WTC11 (cell line): ENCODE measurements around the gene VPS25. TPM values are rescaled to one million over a fixed set of nuclear protein-coding genes. Genes with fewer than 3 reads are reported as not detected.

Experiments used
- ATAC-seq: fragments of 200-7000 bp; cut with Tn5 transposase; 2 replicates; pipeline ENCODE4 v1.10.0; 2021; ENCODE audit warnings: mild to moderate bottlenecking, moderate library complexity
- CTCF ChIA-PET: fragments of 300-600 bp; sonication (Branson Sonifier 250); formaldehyde crosslinking; loops from one replicate; lab custom pipeline; 2021; ENCODE audit warnings: antibody characterized with exemption; lab: Charles Lee
- POLR2A ChIA-PET: fragments of 350-600 bp; sonication (Branson Sonifier 250); formaldehyde crosslinking; loops from one replicate; lab custom pipeline; 2021; ENCODE audit warnings: antibody characterized with exemption; lab: Charles Lee
- DNase-seq: peaks from one replicate; pipeline ENCODE4 v3.0.0; 2021; ENCODE audit warnings: low spot score
- H3K27ac Mint-ChIP-seq: 2 replicates; pipeline ENCODE4 v1.8.0; 2021; ENCODE audit warnings: mixed read lengths
- H3K27me3 Mint-ChIP-seq: 2 replicates; pipeline ENCODE4 v1.8.0; 2021; ENCODE audit warnings: low read depth, mild to moderate bottlenecking, moderate library complexity, mixed read lengths
- H3K36me3 Mint-ChIP-seq: 2 replicates; pipeline ENCODE4 v1.8.0; 2021; ENCODE audit warnings: mixed read lengths
- H3K4me1 Mint-ChIP-seq: 2 replicates; pipeline ENCODE4 v1.8.0; 2022; ENCODE audit warnings: mixed read lengths
- H3K4me3 Mint-ChIP-seq: 2 replicates; pipeline ENCODE4 v1.8.0; 2021; ENCODE audit warnings: mild to moderate bottlenecking, moderate library complexity, mixed read lengths
- H3K9me3 Mint-ChIP-seq: 2 replicates; pipeline ENCODE4 v1.8.0; 2021; ENCODE audit warnings: mixed read lengths
- AFF4 ChIP-seq: sonication (generic); formaldehyde crosslinking; IDR thresholded peaks from 2 replicates; pipeline ENCODE4 v1.8.1; 2023; ENCODE audit warnings: mild to moderate bottlenecking, missing genetic modification reagents, borderline replicate concordance
- AR ChIP-seq: fragments of 250-450 bp; sonication (Bioruptor Pico); IDR thresholded peaks from 2 replicates; pipeline ENCODE4 v1.9.0; 2021; ENCODE audit warnings: mild to moderate bottlenecking
- CTCF ChIP-seq: fragments of 200-600 bp; IDR thresholded peaks from 2 replicates; pipeline ENCODE4 v1.8.0; 2022; ENCODE audit warnings: antibody characterized with exemption
- ELF4 ChIP-seq: sonication (generic); formaldehyde crosslinking; IDR thresholded peaks from 2 replicates; pipeline ENCODE4 v1.8.1; 2022; ENCODE audit warnings: low read depth, mild to moderate bottlenecking, moderate library complexity, missing genetic modification reagents
- ESRRA ChIP-seq: sonication (generic); formaldehyde crosslinking; IDR thresholded peaks from 2 replicates; pipeline ENCODE4 v1.8.1; 2022; ENCODE audit warnings: mild to moderate bottlenecking, missing genetic modification reagents, borderline replicate concordance
- ETV6 ChIP-seq: sonication (generic); formaldehyde crosslinking; IDR thresholded peaks from 2 replicates; pipeline ENCODE4 v1.8.1; 2022; ENCODE audit warnings: mild to moderate bottlenecking, missing genetic modification reagents
- KAT7 ChIP-seq: sonication (generic); formaldehyde crosslinking; IDR thresholded peaks from 2 replicates; pipeline ENCODE4 v1.8.1; 2023; ENCODE audit warnings: missing genetic modification reagents, mild to moderate bottlenecking, borderline replicate concordance
- NFATC4 ChIP-seq: fragments of 250-450 bp; sonication (Bioruptor Pico); IDR thresholded peaks from 2 replicates; pipeline ENCODE4 v1.9.0; 2021; ENCODE audit warnings: mild to moderate bottlenecking
- NFE2L1 ChIP-seq: sonication (generic); formaldehyde crosslinking; IDR thresholded peaks from 2 replicates; pipeline ENCODE4 v1.8.1; 2023; ENCODE audit warnings: missing genetic modification reagents
- NR2C2 ChIP-seq: sonication (generic); formaldehyde crosslinking; IDR thresholded peaks from 2 replicates; pipeline ENCODE4 v1.8.0; 2022; ENCODE audit warnings: mild to moderate bottlenecking, missing genetic modification reagents
- SMAD3 ChIP-seq: sonication (generic); formaldehyde crosslinking; IDR thresholded peaks from 2 replicates; pipeline ENCODE4 v1.8.0; 2022; ENCODE audit warnings: missing genetic modification reagents, mild to moderate bottlenecking, borderline replicate concordance
- SMAD4 ChIP-seq: sonication (generic); formaldehyde crosslinking; IDR thresholded peaks from 2 replicates; pipeline ENCODE4 v1.8.0; 2022; ENCODE audit warnings: mild to moderate bottlenecking, missing genetic modification reagents
- SOX15 ChIP-seq: fragments of 250-450 bp; sonication (Bioruptor Pico); IDR thresholded peaks from 2 replicates; pipeline ENCODE4 v1.9.0; 2021; ENCODE audit warnings: mild to moderate bottlenecking
- SP1 ChIP-seq: sonication (generic); formaldehyde crosslinking; conservative IDR thresholded peaks from 2 replicates; pipeline ENCODE4 v1.8.1; 2022; ENCODE audit warnings: missing genetic modification reagents
- TEAD4 ChIP-seq: sonication (generic); formaldehyde crosslinking; IDR thresholded peaks from 2 replicates; pipeline ENCODE4 v1.8.0; 2022; ENCODE audit warnings: mild to moderate bottlenecking, missing genetic modification reagents
- ZNF219 ChIP-seq: sonication (generic); formaldehyde crosslinking; IDR thresholded peaks from 2 replicates; pipeline ENCODE4 v1.8.0; 2023; ENCODE audit warnings: missing genetic modification reagents, mild to moderate bottlenecking, borderline replicate concordance
- ZNF232 ChIP-seq: sonication (generic); formaldehyde crosslinking; IDR thresholded peaks from 2 replicates; pipeline ENCODE4 v1.8.0; 2022; ENCODE audit warnings: mild to moderate bottlenecking, missing genetic modification reagents
- ZNF317 ChIP-seq: sonication (generic); formaldehyde crosslinking; IDR thresholded peaks from 2 replicates; pipeline ENCODE4 v1.8.1; 2023; ENCODE audit warnings: low read depth, mild to moderate bottlenecking, moderate library complexity, missing genetic modification reagents, borderline replicate concordance
- total RNA-seq: library from RNA; stranded (reverse); gene quantifications from 3 replicates; pipeline ENCODE4 v1.2.3, GENCODE V29; 2021
- TF ChIP-seq, protein P1 (sequence below): sonication (generic); formaldehyde crosslinking; IDR thresholded peaks from 2 replicates; pipeline ENCODE4 v1.8.0; 2022; ENCODE audit warnings: mild to moderate bottlenecking, missing genetic modification reagents
- TF ChIP-seq, protein P2 (sequence below): sonication (generic); formaldehyde crosslinking; IDR thresholded peaks from 2 replicates; pipeline ENCODE4 v1.8.0; 2022; ENCODE audit warnings: missing genetic modification reagents
- TF ChIP-seq, protein P3 (sequence below): sonication (generic); formaldehyde crosslinking; conservative IDR thresholded peaks from 2 replicates; pipeline ENCODE4 v1.8.1; 2022; ENCODE audit warnings: mild to moderate bottlenecking, missing genetic modification reagents

The VPS25 gene
- total RNA-seq, 1 experiment from 2014 or later = 98.6 TPM

DNA sequence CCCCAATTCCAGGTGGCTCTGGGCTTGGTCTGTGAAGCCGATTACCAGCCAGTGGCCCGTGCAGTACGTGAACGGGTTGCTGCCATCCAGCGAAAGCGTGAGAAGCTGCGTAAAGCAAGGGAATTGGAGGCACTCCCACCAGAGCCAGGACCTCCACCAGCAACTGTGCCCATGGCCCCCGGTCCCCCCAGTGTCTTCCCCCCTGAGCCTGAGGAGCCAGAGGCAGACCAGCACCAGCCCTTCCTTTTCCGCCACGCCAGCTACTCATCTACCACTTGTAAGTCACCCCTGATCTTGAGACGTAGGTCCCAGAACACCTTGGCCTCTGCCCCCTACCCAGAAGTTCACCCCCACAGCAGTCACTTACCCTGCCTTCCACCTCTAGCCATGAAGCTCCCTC is 14.0 kb downstream of the VPS25 start:
- no peak overlapping the region for H3K27ac Mint-ChIP-seq
- H3K4me3 Mint-ChIP-seq = no peak overlapping the region
- H3K36me3 Mint-ChIP-seq = no peaks in the 10 kb centered on the region
- no peaks in the 10 kb centered on the region for H3K9me3 Mint-ChIP-seq
- DNase-seq = no peak
- POLR2A ChIA-PET = no interaction called here
- CTCF ChIA-PET = interaction anchor here (0.8 to 2.8 kb wide), 2 partner anchors 24 to 209 kb away, joined by 3 to 10 read pairs; partner anchors contain the start of gene PSMC3IP
- H3K4me1 Mint-ChIP-seq = peaks cover 8% of the 10 kb centered on the region
- no peak for ATAC-seq
- peaks cover 65% of the 10 kb centered on the region for H3K27me3 Mint-ChIP-seq
- TF ChIP-seq ZNF317 (CRISPR knock-in tag) (no peak), ETV6 (CRISPR knock-in tag) (no peak), TEAD4 (CRISPR knock-in tag) (no peak), CTCF (no peak), KAT7 (no peak), NFE2L1 (CRISPR knock-in tag) (no peak), ELF4 (CRISPR knock-in tag) (no peak), SP1 (CRISPR knock-in tag) (no peak)
- TF ChIP-seq, all 79 proteins: peak for 0

DNA sequence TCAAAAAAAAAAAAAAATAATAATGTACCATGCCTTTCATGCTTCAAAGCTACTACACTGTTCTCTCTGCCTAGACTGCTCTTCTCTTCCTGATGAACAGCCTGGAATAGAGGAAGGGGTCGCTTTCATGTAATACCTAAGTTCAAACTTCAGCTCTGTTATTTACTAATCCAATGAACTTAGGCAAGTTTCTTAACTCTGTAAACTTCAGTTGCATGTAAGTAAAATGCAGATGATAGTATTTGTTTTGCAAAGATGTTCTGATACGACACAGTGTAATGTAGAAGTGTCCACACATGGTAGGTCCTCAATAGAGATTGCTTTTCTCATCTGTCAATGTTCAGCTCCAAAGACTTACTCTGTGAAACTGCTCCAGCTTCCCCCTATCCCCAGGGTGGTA is 18.7 kb downstream of the VPS25 start:
- ChIA-PET POLR2A (no interaction called here), CTCF (no interaction called here)
- no peak overlapping the region for H3K4me3 Mint-ChIP-seq
- peaks cover 33% of the 10 kb centered on the region for H3K27me3 Mint-ChIP-seq
- H3K27ac Mint-ChIP-seq = no peak overlapping the region
- DNase-seq (no peak), ATAC-seq (no peak)
- no peaks in the 10 kb centered on the region for H3K9me3 Mint-ChIP-seq
- peaks cover 4% of the 10 kb centered on the region; the same call in 1 of the 2 replicates for H3K36me3 Mint-ChIP-seq
- H3K4me1 Mint-ChIP-seq = no peaks in the 10 kb centered on the region
- TF ChIP-seq NFE2L1 (CRISPR knock-in tag) (no peak), SOX15 (CRISPR knock-in tag) (no peak), ZNF232 (CRISPR knock-in tag) (no peak), ZNF219 (CRISPR knock-in tag) (no peak), ZNF317 (CRISPR knock-in tag) (no peak), SP1 (CRISPR knock-in tag) (no peak), SMAD4 (CRISPR knock-in tag) (no peak), SMAD3 (CRISPR knock-in tag) (no peak), NR2C2 (CRISPR knock-in tag) (no peak), AR (CRISPR knock-in tag) (no peak), AFF4 (CRISPR knock-in tag) (no peak), NFATC4 (CRISPR knock-in tag) (no peak), ESRRA (no peak), TEAD4 (CRISPR knock-in tag) (no peak)
- TF ChIP-seq, protein P1, sequence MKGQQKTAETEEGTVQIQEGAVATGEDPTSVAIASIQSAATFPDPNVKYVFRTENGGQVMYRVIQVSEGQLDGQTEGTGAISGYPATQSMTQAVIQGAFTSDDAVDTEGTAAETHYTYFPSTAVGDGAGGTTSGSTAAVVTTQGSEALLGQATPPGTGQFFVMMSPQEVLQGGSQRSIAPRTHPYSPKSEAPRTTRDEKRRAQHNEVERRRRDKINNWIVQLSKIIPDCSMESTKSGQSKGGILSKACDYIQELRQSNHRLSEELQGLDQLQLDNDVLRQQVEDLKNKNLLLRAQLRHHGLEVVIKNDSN (CRISPR knock-in tag) = no peak
- TF ChIP-seq, protein P2, sequence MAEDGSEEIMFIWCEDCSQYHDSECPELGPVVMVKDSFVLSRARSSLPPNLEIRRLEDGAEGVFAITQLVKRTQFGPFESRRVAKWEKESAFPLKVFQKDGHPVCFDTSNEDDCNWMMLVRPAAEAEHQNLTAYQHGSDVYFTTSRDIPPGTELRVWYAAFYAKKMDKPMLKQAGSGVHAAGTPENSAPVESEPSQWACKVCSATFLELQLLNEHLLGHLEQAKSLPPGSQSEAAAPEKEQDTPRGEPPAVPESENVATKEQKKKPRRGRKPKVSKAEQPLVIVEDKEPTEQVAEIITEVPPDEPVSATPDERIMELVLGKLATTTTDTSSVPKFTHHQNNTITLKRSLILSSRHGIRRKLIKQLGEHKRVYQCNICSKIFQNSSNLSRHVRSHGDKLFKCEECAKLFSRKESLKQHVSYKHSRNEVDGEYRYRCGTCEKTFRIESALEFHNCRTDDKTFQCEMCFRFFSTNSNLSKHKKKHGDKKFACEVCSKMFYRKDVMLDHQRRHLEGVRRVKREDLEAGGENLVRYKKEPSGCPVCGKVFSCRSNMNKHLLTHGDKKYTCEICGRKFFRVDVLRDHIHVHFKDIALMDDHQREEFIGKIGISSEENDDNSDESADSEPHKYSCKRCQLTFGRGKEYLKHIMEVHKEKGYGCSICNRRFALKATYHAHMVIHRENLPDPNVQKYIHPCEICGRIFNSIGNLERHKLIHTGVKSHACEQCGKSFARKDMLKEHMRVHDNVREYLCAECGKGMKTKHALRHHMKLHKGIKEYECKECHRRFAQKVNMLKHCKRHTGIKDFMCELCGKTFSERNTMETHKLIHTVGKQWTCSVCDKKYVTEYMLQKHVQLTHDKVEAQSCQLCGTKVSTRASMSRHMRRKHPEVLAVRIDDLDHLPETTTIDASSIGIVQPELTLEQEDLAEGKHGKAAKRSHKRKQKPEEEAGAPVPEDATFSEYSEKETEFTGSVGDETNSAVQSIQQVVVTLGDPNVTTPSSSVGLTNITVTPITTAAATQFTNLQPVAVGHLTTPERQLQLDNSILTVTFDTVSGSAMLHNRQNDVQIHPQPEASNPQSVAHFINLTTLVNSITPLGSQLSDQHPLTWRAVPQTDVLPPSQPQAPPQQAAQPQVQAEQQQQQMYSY = no peak
- TF ChIP-seq, protein P3, sequence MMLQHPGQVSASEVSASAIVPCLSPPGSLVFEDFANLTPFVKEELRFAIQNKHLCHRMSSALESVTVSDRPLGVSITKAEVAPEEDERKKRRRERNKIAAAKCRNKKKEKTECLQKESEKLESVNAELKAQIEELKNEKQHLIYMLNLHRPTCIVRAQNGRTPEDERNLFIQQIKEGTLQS = no peak
